VCaP (cell line): Measurements from ENCODE around the gene DIPK2B.
A peak's percentile ranks its signal among the peaks of the same experiment; 100 is the strongest.

Experiments used
- H3K27ac ChIP-seq: fragments of 450-650 bp; 2 replicates; pipeline ENCODE4 v1.5.1; 2017
- CTCF ChIP-seq: fragments of 450-650 bp; conservative IDR thresholded peaks from 2 replicates; pipeline ENCODE4 v1.5.1; 2017; ENCODE audit warnings: mild to moderate bottlenecking, moderate library complexity

Gene DIPK2B

DNA sequence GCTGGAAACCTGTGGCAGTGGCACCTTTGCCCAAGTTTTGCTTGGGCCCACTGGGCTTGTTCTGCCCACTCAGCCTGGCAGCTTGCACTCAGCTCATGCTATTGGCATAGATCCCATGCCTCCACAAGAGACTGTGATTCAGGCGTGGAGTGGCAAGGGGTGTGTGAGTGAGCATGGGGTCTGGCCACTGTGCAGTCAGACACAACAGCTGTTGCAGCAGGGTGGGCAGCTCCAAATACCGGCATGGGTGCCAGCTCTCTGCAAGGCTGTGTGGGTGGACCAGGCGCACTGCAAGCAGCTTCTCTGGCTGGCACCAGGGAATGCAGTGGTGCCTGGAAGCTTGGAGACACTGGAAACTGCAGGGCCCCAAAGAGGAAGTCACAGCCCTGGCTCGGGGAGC is 27.4 kb upstream of the DIPK2B start:
- H3K27ac ChIP-seq, result no peak overlapping the region
- no peak for TF ChIP-seq CTCF

DNA sequence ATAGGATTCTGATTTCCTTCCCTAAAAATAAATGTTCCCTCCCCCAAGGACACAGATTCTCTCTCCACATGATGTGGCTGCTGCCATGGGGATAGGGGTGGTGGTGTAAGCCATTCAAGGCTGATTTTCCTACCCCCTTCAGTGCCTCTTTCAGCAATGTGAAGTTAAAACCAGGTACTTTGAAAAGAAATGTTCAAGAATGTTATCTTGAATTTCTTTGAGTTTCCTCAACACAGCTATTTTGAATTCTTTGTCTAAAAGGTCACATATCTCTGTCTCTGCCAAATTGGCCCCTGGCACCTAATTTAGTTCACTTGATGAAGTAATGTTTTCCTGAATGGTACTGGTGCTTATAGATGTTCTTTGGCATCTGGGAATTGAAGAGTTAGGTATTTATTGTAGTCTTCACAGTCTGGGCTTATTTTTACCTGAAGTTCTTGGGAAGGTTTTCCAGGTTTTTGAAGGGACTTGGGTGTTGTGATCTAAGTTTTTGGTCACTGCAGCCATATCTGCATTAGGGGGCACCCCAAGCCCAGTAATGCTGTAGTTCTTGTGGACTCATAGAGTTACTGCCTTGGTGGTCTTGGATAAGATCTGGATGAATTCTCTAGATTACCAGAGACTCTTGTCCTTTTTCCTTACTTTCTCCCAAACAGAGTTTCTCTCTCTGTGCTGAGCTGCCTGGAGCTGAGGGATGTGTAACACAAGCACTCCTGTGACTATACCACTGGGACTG is 7.6 kb upstream of the DIPK2B start:
- no peak overlapping the region for H3K27ac ChIP-seq
- TF ChIP-seq CTCF, result no peak

GRCh38 chrX:45202171-45202570 is 1.5 kb upstream of the DIPK2B start:
- no peak for TF ChIP-seq CTCF
- peak overlapping the region; percentile 33 for H3K27ac ChIP-seq

- no peak overlapping the region for H3K27ac ChIP-seq
These were observed 2.0 kb downstream of the DIPK2B start for GRCh38 chrX:45198706-45199105.

GRCh38 chrX:45198301-45198700 is 2.4 kb downstream of the DIPK2B start:
- no peak overlapping the region for H3K27ac ChIP-seq
- TF ChIP-seq CTCF, result no peak

More at GRCh38 chrX:45198706-45199105, 2.0 kb downstream of the DIPK2B start:
- TF ChIP-seq CTCF, result no peak

GRCh38 chrX:45196701-45197100 is 4.0 kb downstream of the DIPK2B start:
- H3K27ac ChIP-seq, result no peak overlapping the region
- no peak for TF ChIP-seq CTCF

DNA sequence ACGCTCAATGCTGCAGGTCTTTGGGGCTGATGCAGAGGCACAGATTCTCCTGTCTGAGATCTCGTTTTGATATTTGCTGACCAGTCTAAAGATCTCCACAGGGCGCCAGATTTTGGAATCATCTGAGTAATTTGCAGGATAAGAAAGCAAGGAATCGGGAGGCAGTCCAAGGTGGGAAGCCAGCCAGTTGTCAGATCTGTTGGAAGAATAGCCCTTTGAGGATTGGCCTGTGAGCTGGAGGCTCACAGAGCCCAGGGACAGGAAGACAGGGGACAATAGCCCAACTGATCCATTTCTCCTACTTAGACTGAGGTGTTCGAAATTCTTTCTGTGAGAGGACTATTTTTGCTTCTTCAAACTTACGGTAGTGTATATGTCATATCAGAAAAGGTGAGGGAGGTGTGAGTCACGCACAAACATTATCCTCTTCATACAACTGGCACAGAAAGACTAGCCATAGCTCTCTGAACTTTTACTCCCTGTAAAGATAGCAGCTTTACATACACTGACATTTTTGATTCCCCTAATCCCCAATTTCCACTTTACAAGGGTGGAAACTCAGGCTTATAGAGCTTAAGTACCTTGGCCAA is 8.8 kb downstream of the DIPK2B start:
- H3K27ac ChIP-seq, result no peak overlapping the region
- no peak for TF ChIP-seq CTCF
